HL-60 (cell line): ENCODE measurements around the gene INSIG2.
A peak's percentile ranks its signal among the peaks of the same experiment; 100 is the strongest.

Experiments used
- DNase-seq, 2 experiments: peaks; one replicate each; pipeline ENCODE4 v3.0.0-alpha.2; 2010 to 2020; ENCODE audit warnings: low read depth in 1 of 2, low spot score in 1 of 2
- H3K27ac ChIP-seq: fragments of 250-450 bp; sonication (Bioruptor Pico); replicated peaks from 2 replicates; pipeline ENCODE4 v1.5.1; 2020; ENCODE audit warnings: mild to moderate bottlenecking, moderate library complexity
- H3K27me3 ChIP-seq: fragments of 250-450 bp; sonication (Bioruptor Pico); 2 replicates; pipeline ENCODE4 v1.5.1; 2021; ENCODE audit warnings: mild to moderate bottlenecking, moderate library complexity; ENCODE audit not compliant: insufficient read depth, poor library complexity, severe bottlenecking
- H3K4me3 ChIP-seq: replicated peaks from 2 replicates; pipeline ENCODE4 v1.5.1; 2011; ENCODE audit warnings: mild to moderate bottlenecking, control low read depth, low read length; ENCODE audit not compliant: insufficient read depth
- GABPA ChIP-seq: IDR thresholded peaks from 2 replicates; pipeline ENCODE4 v1.6.1; 2012; ENCODE audit warnings: low read depth
- POLR2AphosphoS5 ChIP-seq: IDR thresholded peaks from 2 replicates; pipeline ENCODE4 v1.6.1; 2012; ENCODE audit warnings: low read depth
- REST ChIP-seq: IDR thresholded peaks from 2 replicates; pipeline ENCODE4 v1.6.1; 2012; ENCODE audit warnings: low read depth; ENCODE audit not compliant: insufficient replicate concordance
- SPI1 ChIP-seq: IDR thresholded peaks from 2 replicates; pipeline ENCODE4 v1.6.1; 2012; ENCODE audit warnings: low read depth, mild to moderate bottlenecking, borderline replicate concordance
- TF ChIP-seq, protein P1 (sequence below): IDR thresholded peaks from one replicate; pipeline ENCODE4 v1.5.1; 2011; ENCODE audit warnings: low read length, control low read depth, inconsistent platforms; ENCODE audit not compliant: insufficient read depth

The INSIG2 gene

DNA sequence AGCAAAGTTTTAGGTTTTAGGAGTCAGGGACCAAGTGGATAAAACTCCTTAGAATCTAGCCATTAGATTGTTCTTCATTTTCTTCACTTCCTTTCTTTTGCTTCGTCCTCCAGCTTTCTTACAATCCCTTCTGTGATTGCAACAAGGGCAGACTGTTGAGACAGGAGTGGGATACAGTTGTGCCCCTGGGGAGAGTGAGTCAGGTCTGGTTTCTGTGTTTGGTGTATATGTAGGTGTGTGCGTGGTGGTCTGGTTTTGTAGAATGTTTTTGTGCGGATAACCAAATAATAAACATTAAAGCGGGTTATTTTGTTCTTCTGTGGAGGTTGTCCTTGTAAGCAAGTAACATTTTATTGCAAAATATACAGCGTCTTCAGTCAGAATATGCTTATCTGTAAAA is 7.3 kb downstream of the INSIG2 start:
- H3K27ac ChIP-seq: no peak overlapping the region
- no peaks in the 10 kb centered on the region for H3K27me3 ChIP-seq
- no peak overlapping the region for H3K4me3 ChIP-seq
- TF ChIP-seq GABPA: no peak
- TF ChIP-seq, protein P1, sequence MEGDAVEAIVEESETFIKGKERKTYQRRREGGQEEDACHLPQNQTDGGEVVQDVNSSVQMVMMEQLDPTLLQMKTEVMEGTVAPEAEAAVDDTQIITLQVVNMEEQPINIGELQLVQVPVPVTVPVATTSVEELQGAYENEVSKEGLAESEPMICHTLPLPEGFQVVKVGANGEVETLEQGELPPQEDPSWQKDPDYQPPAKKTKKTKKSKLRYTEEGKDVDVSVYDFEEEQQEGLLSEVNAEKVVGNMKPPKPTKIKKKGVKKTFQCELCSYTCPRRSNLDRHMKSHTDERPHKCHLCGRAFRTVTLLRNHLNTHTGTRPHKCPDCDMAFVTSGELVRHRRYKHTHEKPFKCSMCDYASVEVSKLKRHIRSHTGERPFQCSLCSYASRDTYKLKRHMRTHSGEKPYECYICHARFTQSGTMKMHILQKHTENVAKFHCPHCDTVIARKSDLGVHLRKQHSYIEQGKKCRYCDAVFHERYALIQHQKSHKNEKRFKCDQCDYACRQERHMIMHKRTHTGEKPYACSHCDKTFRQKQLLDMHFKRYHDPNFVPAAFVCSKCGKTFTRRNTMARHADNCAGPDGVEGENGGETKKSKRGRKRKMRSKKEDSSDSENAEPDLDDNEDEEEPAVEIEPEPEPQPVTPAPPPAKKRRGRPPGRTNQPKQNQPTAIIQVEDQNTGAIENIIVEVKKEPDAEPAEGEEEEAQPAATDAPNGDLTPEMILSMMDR: no peak
- no peak for TF ChIP-seq REST
- peak; percentile 37; the same call in 1 of the 2 replicates for TF ChIP-seq SPI1
- no peak for DNase-seq

- Histone ChIP-seq H3K4me3 (no peak overlapping the region), H3K27ac (peak overlapping the region; percentile 54), H3K27me3 (no peaks in the 10 kb centered on the region)
- TF ChIP-seq, protein P1: no peak
- TF ChIP-seq SPI1: peak; percentile 45; the same call in 1 of the 2 replicates
- peak; percentile 68 to 74 for DNase-seq
Observed at GRCh38 chr2:118097657-118098056, 9.4 kb downstream of the INSIG2 start.

DNA sequence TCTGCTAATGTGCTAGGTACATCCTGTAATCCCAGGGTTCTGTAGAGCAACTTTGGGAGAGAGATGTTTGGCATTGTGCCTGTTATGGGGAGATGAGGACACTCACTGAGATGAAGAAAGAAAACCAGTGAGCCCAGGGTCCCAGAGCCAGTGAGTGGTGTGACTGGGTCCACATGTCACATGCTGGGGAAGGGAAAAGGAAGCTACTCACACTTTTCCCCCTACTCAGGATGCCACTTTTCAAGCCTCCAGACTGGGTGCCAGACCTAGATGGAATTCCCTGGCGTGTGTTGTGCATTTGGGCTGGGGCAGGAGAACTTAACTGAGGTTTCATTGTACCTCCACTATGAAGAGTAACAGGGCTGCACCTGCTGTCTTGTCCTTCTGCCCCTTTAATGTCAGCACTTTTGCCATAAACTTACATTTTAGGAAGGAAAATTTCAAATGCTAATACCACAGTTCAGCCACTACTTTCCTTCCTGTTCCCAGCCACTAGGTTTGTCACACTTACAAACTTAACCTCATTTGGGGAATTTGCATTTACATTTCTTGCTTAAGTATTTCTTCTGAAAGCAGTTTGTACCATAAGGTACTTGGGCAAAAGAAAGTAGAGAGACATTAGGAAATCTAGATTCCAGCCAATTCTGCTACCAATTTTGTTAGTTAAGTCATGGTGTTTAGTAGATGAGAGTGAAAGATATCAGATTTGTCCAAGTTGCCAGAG is 10.2 kb downstream of the INSIG2 start:
- Histone ChIP-seq H3K4me3 (no peak overlapping the region), H3K27ac (peak overlapping the region; percentile 54), H3K27me3 (no peaks in the 10 kb centered on the region)
- DNase-seq: peak in 1 of 2 experiments; percentile 12
- TF ChIP-seq, protein P1: no peak
- no peak for TF ChIP-seq REST
- TF ChIP-seq POLR2AphosphoS5: no peak
- TF ChIP-seq GABPA: no peak
- TF ChIP-seq SPI1: no peak
